Measurements from ENCODE around the gene PICALM. TPM values are rescaled to one million over a fixed set of nuclear protein-coding genes. Genes with fewer than 3 reads are reported as not detected.

The PICALM gene
- total and polyA plus RNA-seq, 9 of the 15 experiments (the other 6 are each of a cell fraction or from before 2014, with no cell fraction given): 41.3 to 990 (median 309) TPM

- TF ChIP-seq SAP30 (IDR thresholded peaks at IDR 0.05; ENCODE audit: borderline replicate concordance, insufficient read depth, low read depth, low read length, poor library complexity, severe bottlenecking) (peak; percentile 67), ZBTB7A (IDR thresholded peaks at IDR 0.05; ENCODE audit: borderline replicate concordance, control insufficient read depth, low read depth, low read length) (peak; percentile 55; the same call in 1 of the 2 replicates), ZNF444 (CRISPR knock-in tag; IDR thresholded peaks at IDR 0.05) (no peak), SRF (CRISPR knock-in tag; IDR thresholded peaks at IDR 0.05) (peak; percentile 95 to 97), JUND (IDR thresholded peaks at IDR 0.05; ENCODE audit: borderline replicate concordance, low read depth, low read length) (peak; percentile 87), JUND (tag; IDR thresholded peaks at IDR 0.05; ENCODE audit: borderline replicate concordance, low read depth, low read length) (peak; percentile 80; the same call in 1 of the 3 replicates), AFF4 (CRISPR knock-in tag; IDR thresholded peaks at IDR 0.05) (peak; percentile 65; the same call in 1 of the 2 replicates), STAT5A (IDR thresholded peaks at IDR 0.05; ENCODE audit: borderline replicate concordance, low read length) (no peak), AFF1 (IDR thresholded peaks at IDR 0.05; ENCODE audit: low read depth in 1 of 2, partially characterized antibody in 2 of 2) (peak; percentile 44 to 72), ZNF41 (CRISPR knock-in tag; conservative IDR thresholded peaks at IDR 0.05) (0 out of 2 replicates have a peak, but pooled peaks have one; percentile 4), ZNF436 (CRISPR knock-in tag; IDR thresholded peaks at IDR 0.05) (no peak), TBP (optimal IDR thresholded peaks at IDR 0.05; ENCODE audit: low read depth, low read length) (peak; percentile 38), GTF2E2 (tag; IDR thresholded peaks at IDR 0.05) (peak; percentile 95), ESRRA (IDR thresholded peaks at IDR 0.05; ENCODE audit: borderline replicate concordance, low read depth) (peak; percentile 47; the same call in 1 of the 2 replicates), ZNF175 (CRISPR knock-in tag; IDR thresholded peaks at IDR 0.05; ENCODE audit: low read depth) (peak; percentile 62; the same call in 1 of the 2 replicates), PTRF (tag; IDR thresholded peaks at IDR 0.05) (0 out of 2 replicates have a peak, but pooled peaks have one; percentile 23), CREB3 (tag; conservative IDR thresholded peaks at IDR 0.05; ENCODE audit: low read depth) (peak; percentile 68; the same call in 1 of the 2 replicates)
Measured at GRCh38 chr11:86069408-86070101, 671 bp upstream of the PICALM start (continued).

Data from K562 (cell line).